K562 (cell line): ENCODE measurements around the gene EPC2. TPM values are rescaled to one million over a fixed set of nuclear protein-coding genes. Genes with fewer than 3 reads are reported as not detected.

Experiments
- ILK ChIP-seq: fragments of 450-650 bp; IDR thresholded peaks from 2 replicates; pipeline ENCODE4 v1.6.1; 2016; ENCODE audit warnings: missing genetic modification characterization, low read depth, mild to moderate bottlenecking, missing compliant biosample characterization, moderate library complexity, borderline replicate concordance
- NR2F6 ChIP-seq: fragments of 450-650 bp; formaldehyde crosslinking; IDR thresholded peaks from 2 replicates; pipeline ENCODE4 v1.4.0; 2020; ENCODE audit warnings: mild to moderate bottlenecking
- NUFIP1 ChIP-seq: fragments of 450-650 bp; IDR thresholded peaks from 2 replicates; pipeline ENCODE4 v1.6.1; 2018; ENCODE audit not compliant: partially characterized antibody
- ZBTB33 ChIP-seq: sonication (generic); formaldehyde crosslinking; IDR thresholded peaks from 2 replicates; pipeline ENCODE4 v1.8.1; 2023; ENCODE audit warnings: mild to moderate bottlenecking, missing genetic modification reagents
- ZNF175 ChIP-seq: fragments of 200-800 bp; sonication (Bioruptor generic); IDR thresholded peaks from 2 replicates; pipeline ENCODE4 v1.6.1; 2016; ENCODE audit warnings: low read depth, mild to moderate bottlenecking, missing genetic modification characterization, missing compliant biosample characterization
- polyA plus RNA-seq, 8 experiments: library from polyadenylated mRNA; depleted of rRNA in 4 of 8; stranded (reverse) in 5 of 8; unstranded in 3 of 8; fragments of >200 nt; fragmentation: Nextera tagmentation in 2 of 8; fragmentation: Illumina TruSeq in 1 of 8; extraction: Ambion mirVana in 2 of 8; extraction: Trizol in 1 of 8; gene quantifications; 2 replicates each; pipeline versions ENCODE4 v1.2.1 to v1.2.3, GENCODE V29; 2011 to 2014; ENCODE audit warnings: inconsistent platforms in 1 of 8, missing spikeins in 1 of 8
- total RNA-seq, 7 experiments: library from RNA; depleted of rRNA in 6 of 7; stranded (reverse); fragments of >200 nt in 6 of 7; fragmentation: Illumina TruSeq in 2 of 7; extraction: Trizol in 2 of 7; gene quantifications; 2 replicates each; pipeline versions ENCODE4 v1.2.1 to v1.2.3, GENCODE V29; 2011 to 2021; ENCODE audit warnings: low replicate concordance in 1 of 7
- TF ChIP-seq, protein P1 (sequence below): fragments of 450-650 bp; formaldehyde crosslinking; conservative IDR thresholded peaks from 2 replicates; pipeline ENCODE4 v1.4.0; 2022; ENCODE audit warnings: mild to moderate bottlenecking, missing genetic modification characterization
- TF ChIP-seq, protein P2 (sequence below), 2 experiments: fragments of 250-450 bp in 1 of 2; fragments of 450-650 bp in 1 of 2; sonication (Bioruptor Pico) in 1 of 2; IDR thresholded peaks; 2 replicates each; pipeline versions ENCODE4 v1.6.1 to v1.8.0; 2016 to 2021; ENCODE audit warnings: mild to moderate bottlenecking in 2 of 2, moderate library complexity in 2 of 2, missing compliant biosample characterization in 1 of 2, missing genetic modification characterization in 1 of 2

Gene EPC2
- total and polyA plus RNA-seq, 9 of the 15 experiments (the other 6 are each of a cell fraction or from before 2014, with no cell fraction given): 7.0 to 35.8 (median 29.1) TPM

- TF ChIP-seq NR2F6 (no peak), ZBTB33 (no peak), ILK (tag) (no peak), NUFIP1 (no peak), ZNF175 (CRISPR knock-in tag) (no peak)
- TF ChIP-seq, protein P1, sequence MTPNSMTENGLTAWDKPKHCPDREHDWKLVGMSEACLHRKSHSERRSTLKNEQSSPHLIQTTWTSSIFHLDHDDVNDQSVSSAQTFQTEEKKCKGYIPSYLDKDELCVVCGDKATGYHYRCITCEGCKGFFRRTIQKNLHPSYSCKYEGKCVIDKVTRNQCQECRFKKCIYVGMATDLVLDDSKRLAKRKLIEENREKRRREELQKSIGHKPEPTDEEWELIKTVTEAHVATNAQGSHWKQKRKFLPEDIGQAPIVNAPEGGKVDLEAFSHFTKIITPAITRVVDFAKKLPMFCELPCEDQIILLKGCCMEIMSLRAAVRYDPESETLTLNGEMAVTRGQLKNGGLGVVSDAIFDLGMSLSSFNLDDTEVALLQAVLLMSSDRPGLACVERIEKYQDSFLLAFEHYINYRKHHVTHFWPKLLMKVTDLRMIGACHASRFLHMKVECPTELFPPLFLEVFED (CRISPR knock-in tag): no peak
- TF ChIP-seq, protein P2, sequence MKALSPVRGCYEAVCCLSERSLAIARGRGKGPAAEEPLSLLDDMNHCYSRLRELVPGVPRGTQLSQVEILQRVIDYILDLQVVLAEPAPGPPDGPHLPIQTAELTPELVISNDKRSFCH (CRISPR knock-in tag; IDR thresholded peaks at IDR 0.05): no peak
- TF ChIP-seq, protein P2 (tag; IDR thresholded peaks at IDR 0.05): no peak
Measured at GRCh38 chr2:148828941-148829340, 184.4 kb downstream of the EPC2 start (continued).
